Epithelial cell of esophagus (primary cell): ENCODE data around the gene LRRC25.

Experiments
- DNase-seq: peaks from one replicate; pipeline ENCODE4 v3.0.0; 2010; ENCODE audit warnings: low read depth
- H3K4me3 ChIP-seq: 2 replicates; pipeline ENCODE4 v1.5.1; 2011; ENCODE audit warnings: mild to moderate bottlenecking, low read length, control low read depth
- CTCF ChIP-seq: IDR thresholded peaks from 2 replicates; pipeline ENCODE4 v1.5.1; 2011; ENCODE audit warnings: low read depth, mild to moderate bottlenecking, low read length, control low read depth, inconsistent platforms; ENCODE audit not compliant: insufficient read depth; ENCODE audit errors: missing control alignments

Gene LRRC25

GRCh38 chr19:18392926-18393325 is 4.5 kb downstream of the LRRC25 start:
- no peak for TF ChIP-seq CTCF
- DNase-seq, result no peak
- no peak overlapping the region for H3K4me3 ChIP-seq

GRCh38 chr19:18392417-18392816 is 5.0 kb downstream of the LRRC25 start:
- H3K4me3 ChIP-seq, result no peak overlapping the region
- DNase-seq, result no peak
- TF ChIP-seq CTCF, result no peak

- no peak overlapping the region for H3K4me3 ChIP-seq
These were observed 5.8 kb downstream of the LRRC25 start for GRCh38 chr19:18391509-18392075.

GRCh38 chr19:18390065-18390907 is 7.1 kb downstream of the LRRC25 start:
- no peak for TF ChIP-seq CTCF
- no peak overlapping the region for H3K4me3 ChIP-seq
- DNase-seq, result no peak

More at GRCh38 chr19:18391509-18392075, 5.8 kb downstream of the LRRC25 start:
- no peak for DNase-seq
- no peak for TF ChIP-seq CTCF

GRCh38 chr19:18389726-18390064 is 7.7 kb downstream of the LRRC25 start:
- no peak overlapping the region for H3K4me3 ChIP-seq
- no peak for TF ChIP-seq CTCF
- no peak for DNase-seq

GRCh38 chr19:18388960-18389725 is 8.3 kb downstream of the LRRC25 start:
- no peak for DNase-seq
- no peak overlapping the region for H3K4me3 ChIP-seq

More at GRCh38 chr19:18388960-18389725, 8.3 kb downstream of the LRRC25 start:
- no peak for TF ChIP-seq CTCF
